Upper lobe of left lung (tissue), 6 donors: Measurements from ENCODE around the gene HMGB3. TPM values are rescaled to one million over a fixed set of nuclear protein-coding genes. Genes with fewer than 3 reads are reported as not detected.

Experiments
- ATAC-seq, 2 donors: fragments of 200-7000 bp; cut with Tn5 transposase; one replicate each; pipeline ENCODE4 v1.9.1; 2022; ENCODE audit warnings: mild to moderate bottlenecking in 2 of 2, moderate library complexity in 2 of 2; ENCODE audit not compliant: low FRiP score in 2 of 2
- DNase-seq, 2 donors: peaks; one replicate each; pipeline ENCODE4 v3.0.0-alpha.2; 2019 to 2020
- H3K27ac ChIP-seq, 4 donors: fragments of 200-600 bp; sonication (generic); one replicate each; pipeline ENCODE4 v1.5.1; 2016 to 2019
- H3K27me3 ChIP-seq, 4 donors: fragments of 200-600 bp; sonication (generic); one replicate each; pipeline ENCODE4 v1.5.1; 2017 to 2019
- H3K36me3 ChIP-seq, 4 donors: fragments of 200-600 bp; sonication (generic); one replicate each; pipeline ENCODE4 v1.5.1; 2016 to 2019
- H3K4me1 ChIP-seq, 4 donors: fragments of 200-600 bp; sonication (generic); one replicate each; pipeline ENCODE4 v1.5.1; 2018 to 2019
- H3K4me3 ChIP-seq, 4 donors: fragments of 200-600 bp; sonication (generic); one replicate each; pipeline ENCODE4 v1.5.1; 2017 to 2019; ENCODE audit warnings: mild to moderate bottlenecking in 2 of 4, moderate library complexity in 1 of 4
- H3K9me3 ChIP-seq, 4 donors: fragments of 200-600 bp; sonication (generic); one replicate each; pipeline ENCODE4 v1.5.1; 2018 to 2019
- CTCF ChIP-seq, 6 experiments: fragments of 450-650 bp in 4 of 6; fragments of 200-600 bp in 2 of 6; sonication (generic) in 2 of 6; IDR thresholded peaks; one replicate each; pipeline ENCODE4 v1.5.1; 2016 to 2019; ENCODE audit warnings: antibody characterized with exemption in 6 of 6
- EP300 ChIP-seq, 4 donors: sonication (generic); formaldehyde crosslinking; IDR thresholded peaks; one replicate each; pipeline ENCODE4 v1.5.1; 2017; ENCODE audit warnings: antibody characterized with exemption in 4 of 4, control low read depth in 2 of 4
- POLR2A ChIP-seq, 4 donors: fragments of 450-650 bp; IDR thresholded peaks; one replicate each; pipeline ENCODE4 v1.5.1; 2016 to 2017; ENCODE audit warnings: antibody characterized with exemption in 4 of 4, mild to moderate bottlenecking in 2 of 4
- POLR2AphosphoS5 ChIP-seq, 2 donors: sonication (generic); formaldehyde crosslinking; IDR thresholded peaks; one replicate each; pipeline ENCODE4 v1.5.1; 2017; ENCODE audit warnings: antibody characterized with exemption in 2 of 2
- WGBS, 2 donors: methylation state at CpG; one replicate each; pipeline ENCODE4 v1.1.5; 2017 to 2018; 5-methylcytosine and 5-hydroxymethylcytosine counted together
- total RNA-seq, 6 donors: library from RNA; depleted of rRNA in 4 of 6; stranded (reverse); fragments of >200 nt in 4 of 6; gene quantifications; one replicate each; pipeline versions ENCODE4 v1.1.0 to v1.2.1, GENCODE V29; 2016 to 2021
- donor health status: DM: no; HTN: no; CAD: no; lungs with moderate emphysema.
- donor health status: DM: no; HTN: yes; CAD: no; lungs with severe emphysema.

HMGB3 gene
- total RNA-seq, 6 donors from 2014 or later: 8.1 to 21.5 (median 18.5) TPM

GRCh38 chrX:150990910-150991309, 7.8 kb downstream of the HMGB3 start:
- ATAC-seq (no peak), DNase-seq (no peak)

GRCh38 chrX:151000861-151001331, 17.8 kb downstream of the HMGB3 start:
- WGBS, 2 donors: 73 to 77% methylated on average over 5 of the region's 5 CpGs
- H3K36me3 ChIP-seq: no peaks in the 10 kb centered on the region
- ATAC-seq: no peak
- no peaks in the 10 kb centered on the region for H3K27me3 ChIP-seq
- no peak overlapping the region for H3K4me3 ChIP-seq
- H3K27ac ChIP-seq: no peak overlapping the region
- no peak for TF ChIP-seq CTCF (IDR thresholded peaks at IDR 0.05)
- no peak for TF ChIP-seq POLR2A (IDR thresholded peaks at IDR 0.05)
- no peak for TF ChIP-seq POLR2AphosphoS5 (IDR thresholded peaks at IDR 0.05)
- no peak for TF ChIP-seq EP300 (IDR thresholded peaks at IDR 0.05)
- no peak for DNase-seq
- no peaks in the 10 kb centered on the region for H3K4me1 ChIP-seq
- H3K9me3 ChIP-seq: no peaks in the 10 kb centered on the region

More at GRCh38 chrX:150990910-150991309, 7.8 kb downstream of the HMGB3 start:
- TF ChIP-seq POLR2A (IDR thresholded peaks at IDR 0.05) (no peak), CTCF (IDR thresholded peaks at IDR 0.05) (no peak), EP300 (IDR thresholded peaks at IDR 0.05) (no peak), POLR2AphosphoS5 (IDR thresholded peaks at IDR 0.05) (no peak)
- H3K9me3 ChIP-seq: no peaks in the 10 kb centered on the region
- no peak overlapping the region for H3K4me3 ChIP-seq
- no peaks in the 10 kb centered on the region for H3K27me3 ChIP-seq
- WGBS, 2 donors: 55 to 62% methylated on average over 3 to 5 of the region's 5 CpGs
- H3K4me1 ChIP-seq: no peaks in the 10 kb centered on the region
- H3K27ac ChIP-seq: no peak overlapping the region
- no peaks in the 10 kb centered on the region for H3K36me3 ChIP-seq

GRCh38 chrX:151004085-151004484, 20.9 kb downstream of the HMGB3 start:
- Histone ChIP-seq H3K4me1 (no peaks in the 10 kb centered on the region), H3K36me3 (no peaks in the 10 kb centered on the region), H3K9me3 (no peaks in the 10 kb centered on the region), H3K27me3 (no peaks in the 10 kb centered on the region), H3K27ac (no peak overlapping the region), H3K4me3 (no peak overlapping the region)
- TF ChIP-seq CTCF (IDR thresholded peaks at IDR 0.05): no peak
- no peak for TF ChIP-seq POLR2A (IDR thresholded peaks at IDR 0.05)
- no peak for TF ChIP-seq EP300 (IDR thresholded peaks at IDR 0.05)
- 74 to 80% methylated on average over 1 of the region's 1 CpG for WGBS, 2 donors
- ATAC-seq: no peak
- no peak for DNase-seq

GRCh38 chrX:151006410-151007109, 23.4 kb downstream of the HMGB3 start:
- Histone ChIP-seq H3K4me3 (no peak overlapping the region), H3K9me3 (no peaks in the 10 kb centered on the region), H3K27me3 (no peaks in the 10 kb centered on the region), H3K27ac (no peak overlapping the region), H3K4me1 (no peaks in the 10 kb centered on the region), H3K36me3 (no peaks in the 10 kb centered on the region)
- WGBS, 2 donors: 79 to 100% methylated on average over 1 to 4 of the region's 4 CpGs
- DNase-seq (no peak), ATAC-seq (no peak)
- TF ChIP-seq POLR2AphosphoS5 (IDR thresholded peaks at IDR 0.05) (no peak), CTCF (IDR thresholded peaks at IDR 0.05) (no peak), EP300 (IDR thresholded peaks at IDR 0.05) (no peak), POLR2A (IDR thresholded peaks at IDR 0.05) (no peak)

DNA sequence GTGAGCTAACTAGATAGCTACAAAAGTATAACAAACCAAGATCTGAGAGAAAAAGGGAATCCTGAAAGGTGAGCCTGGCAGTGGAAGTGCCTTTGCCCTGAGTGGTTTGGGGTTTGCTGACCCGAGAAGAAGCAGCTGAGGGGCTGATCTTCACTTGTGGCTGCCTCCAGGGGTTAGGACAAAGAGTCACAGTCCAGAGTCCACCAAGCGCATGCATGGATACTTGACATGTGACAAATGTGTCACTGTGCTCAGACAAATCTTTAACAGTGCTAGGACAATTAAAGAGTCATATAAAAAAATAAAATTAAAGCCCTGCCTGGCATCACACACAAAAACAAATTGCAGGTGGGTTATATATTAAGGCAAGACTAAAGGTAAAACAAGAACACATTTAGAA, 26.4 kb downstream of the HMGB3 start:
- Histone ChIP-seq H3K36me3 (no peaks in the 10 kb centered on the region), H3K4me1 (no peaks in the 10 kb centered on the region), H3K4me3 (no peak overlapping the region), H3K27me3 (no peaks in the 10 kb centered on the region), H3K9me3 (peaks cover 0 to 4% (median 0%) of the 10 kb centered on the region in 4 donors), H3K27ac (no peak overlapping the region)
- WGBS, 2 donors: 63 to 73% methylated on average over 2 of the region's 2 CpGs
- no peak for ATAC-seq
- no peak for DNase-seq
- no peak for TF ChIP-seq POLR2A (IDR thresholded peaks at IDR 0.05)
- TF ChIP-seq CTCF (IDR thresholded peaks at IDR 0.05): no peak
- no peak for TF ChIP-seq EP300 (IDR thresholded peaks at IDR 0.05)
- TF ChIP-seq POLR2AphosphoS5 (IDR thresholded peaks at IDR 0.05): no peak
